ENCODE measurements around the gene PGLYRP3.

PGLYRP3 gene

DNA sequence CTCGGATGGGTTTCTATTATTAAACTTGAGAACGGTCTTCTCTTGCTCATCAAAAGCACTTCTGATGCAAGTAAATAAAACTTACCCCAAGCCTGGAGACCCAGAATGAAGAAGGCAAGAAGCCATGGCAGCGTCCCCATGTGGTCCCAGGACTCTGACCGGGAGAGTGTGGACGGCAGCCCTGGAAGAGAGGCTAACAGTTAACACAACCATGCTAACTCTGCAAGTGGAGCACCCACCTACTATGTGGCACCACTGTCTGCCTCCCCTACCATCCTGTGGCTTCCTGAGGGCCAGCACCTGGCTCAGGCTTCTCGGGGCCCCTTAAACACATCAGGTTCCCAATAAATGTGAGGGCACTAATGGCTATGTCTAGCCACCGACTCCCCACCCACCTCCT, 2.2 kb downstream of the PGLYRP3 start:
- no peak for DNase-seq

DNA sequence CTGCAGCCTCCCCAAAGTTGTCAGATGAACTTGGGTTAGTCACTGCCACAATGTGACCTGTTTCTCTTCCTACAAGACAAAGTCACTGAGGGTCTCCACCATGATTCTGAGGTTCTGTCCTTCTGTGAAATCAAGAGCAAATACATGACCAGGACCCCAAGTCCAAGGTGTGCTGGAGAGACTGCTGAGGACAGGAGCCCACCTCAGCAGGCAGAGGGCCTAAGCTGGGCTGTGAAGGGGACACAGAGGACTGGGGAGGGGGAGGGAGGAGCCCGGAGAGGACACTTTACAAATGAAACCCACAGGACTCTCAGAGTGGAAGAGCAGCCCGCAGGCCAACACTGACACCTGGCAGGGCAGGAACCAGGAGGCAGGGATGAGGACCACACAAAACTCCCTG, 3.3 kb downstream of the PGLYRP3 start:
- DNase-seq = no peak

DNA sequence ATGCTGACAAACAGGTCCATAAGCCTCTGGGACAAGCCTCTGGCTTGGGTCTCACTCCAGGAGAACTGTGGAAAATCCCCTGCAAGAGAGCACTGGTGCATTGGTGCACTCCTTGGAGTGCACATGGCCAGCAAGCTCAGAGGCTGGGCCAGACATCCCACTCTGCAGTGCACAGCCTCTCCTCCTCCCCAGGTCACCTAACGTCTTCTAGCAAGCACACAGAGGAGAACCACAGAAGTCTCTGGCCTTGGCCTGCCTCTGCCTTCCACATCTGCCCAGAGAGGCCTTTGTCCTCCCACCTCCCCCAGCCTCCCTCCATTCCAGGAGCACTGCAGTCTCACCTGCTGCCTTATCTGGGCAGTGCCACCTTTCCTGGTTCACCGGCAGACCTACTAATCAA, 4.2 kb downstream of the PGLYRP3 start:
- no peak for DNase-seq

DNA sequence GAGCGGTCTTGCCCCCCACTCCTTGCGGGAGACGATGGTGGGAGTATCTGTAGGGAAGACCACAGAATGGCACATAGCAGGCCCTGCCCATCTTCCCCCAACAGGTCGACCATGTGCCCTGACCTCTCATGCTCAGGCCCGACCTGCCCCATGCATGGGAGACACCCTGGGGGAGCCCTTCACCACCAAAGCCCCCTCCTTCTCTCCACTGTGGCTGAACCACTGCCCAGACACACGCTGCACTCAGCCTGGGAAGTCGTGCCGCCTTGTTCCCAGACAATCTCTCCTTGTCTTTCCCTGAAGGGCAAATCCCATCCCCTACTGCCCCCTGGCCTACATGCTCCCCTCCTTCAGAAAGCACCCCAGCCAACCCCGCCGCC, 5.5 kb downstream of the PGLYRP3 start:
- DNase-seq = no peak

DNA sequence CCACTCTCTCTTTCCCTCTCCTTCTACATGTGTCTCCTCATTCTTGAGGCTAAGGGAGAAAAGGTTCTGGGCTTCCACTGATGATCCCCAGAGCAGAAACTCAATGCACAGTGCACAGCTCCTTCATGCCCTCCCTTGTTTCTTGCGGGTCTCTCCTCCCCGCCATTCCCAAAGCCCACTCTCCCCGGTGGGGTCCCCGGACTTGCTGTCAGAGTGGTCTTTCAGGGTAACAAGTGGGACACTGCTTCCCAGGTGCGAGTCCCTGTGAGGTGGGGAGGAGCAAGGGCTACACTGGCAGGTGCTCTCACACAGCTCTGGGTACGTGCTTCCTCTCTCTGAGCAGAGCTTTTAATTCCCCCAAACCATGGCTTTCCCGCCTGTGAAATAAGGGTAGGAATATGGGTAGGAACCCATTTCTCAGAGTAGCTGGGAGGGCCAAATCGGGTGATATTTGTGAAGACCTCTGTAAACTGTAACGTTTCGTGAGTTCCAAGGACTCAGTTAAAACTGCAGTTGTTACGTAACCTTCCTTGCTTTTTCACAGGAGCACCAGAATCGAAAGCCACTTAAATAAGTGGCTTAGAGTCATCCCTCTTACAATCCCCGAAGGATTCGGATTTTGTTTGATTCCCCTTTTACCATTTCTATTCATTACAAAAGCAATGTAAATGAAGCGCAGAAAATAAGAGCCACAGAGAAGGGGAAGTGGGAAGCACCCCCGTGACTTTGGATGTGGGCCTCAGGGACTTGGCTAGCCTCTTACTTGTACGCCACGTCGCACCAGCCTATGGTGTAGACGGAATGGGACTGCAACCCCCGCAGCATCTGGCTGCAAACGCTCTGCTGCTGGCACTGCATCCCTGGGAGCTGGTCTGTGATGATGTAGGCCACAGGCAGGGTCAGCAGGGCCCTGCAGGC, 6.2 kb downstream of the PGLYRP3 start:
- DNase-seq = no peak

DNA sequence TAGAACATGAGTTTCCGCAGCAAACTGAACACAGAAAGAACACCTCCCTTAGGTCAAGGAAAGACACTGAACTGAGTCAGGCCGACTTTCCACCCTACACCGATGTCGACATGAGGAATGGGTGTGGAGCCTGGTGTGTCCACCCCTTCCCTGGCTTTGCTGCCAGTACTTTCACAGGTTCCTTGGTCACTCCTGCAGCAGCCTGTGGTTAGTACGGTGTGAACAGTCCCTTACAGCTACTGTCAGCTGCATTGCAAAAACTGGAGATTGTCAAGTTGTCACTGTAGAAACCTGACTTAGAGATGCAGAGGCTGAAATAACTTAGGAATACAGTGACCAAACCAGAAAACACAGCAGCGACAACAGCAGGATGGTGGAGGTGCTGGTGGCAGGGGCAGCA, 7.1 kb downstream of the PGLYRP3 start:
- DNase-seq = no peak

DNA sequence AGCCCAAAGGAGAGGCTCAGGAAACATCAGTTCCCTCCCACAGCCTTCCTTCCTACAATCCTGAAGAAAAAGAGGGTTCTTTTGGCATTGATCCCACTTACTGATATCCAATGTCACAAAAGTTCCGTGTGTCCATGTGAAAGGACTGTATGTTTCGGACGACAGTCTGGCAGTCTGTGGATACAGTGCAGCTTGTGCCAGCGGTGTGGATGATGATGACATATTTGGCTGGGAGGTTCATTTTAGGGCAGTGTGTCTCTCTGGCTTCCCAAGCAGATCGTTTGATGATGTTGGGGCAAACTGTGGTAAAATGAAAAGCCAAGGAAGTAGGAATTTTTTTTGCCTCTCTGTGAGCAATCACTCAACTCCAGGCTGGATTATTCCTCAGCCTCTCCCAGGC, 10.4 kb downstream of the PGLYRP3 start:
- no peak for DNase-seq

DNA sequence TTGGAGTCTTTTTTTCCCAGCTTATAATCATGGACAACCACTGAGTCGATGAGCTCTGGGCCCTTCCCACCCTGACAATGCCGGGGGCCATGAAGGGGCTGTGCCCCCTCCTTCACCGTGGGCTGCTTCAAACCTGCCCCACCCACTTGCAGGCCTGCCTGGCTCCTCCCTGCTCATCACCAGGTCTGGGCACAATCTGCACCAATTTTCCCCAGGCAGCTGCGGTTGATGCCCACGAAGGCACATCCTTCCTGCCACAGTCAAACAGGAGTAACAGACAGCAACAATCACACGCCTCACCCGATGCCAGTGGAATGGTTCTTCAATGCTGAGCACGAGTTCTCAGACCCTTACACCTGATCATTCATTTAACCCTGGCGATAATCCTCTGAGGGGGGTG, 18.9 kb downstream of the PGLYRP3 start:
- DNase-seq = no peak

DNA sequence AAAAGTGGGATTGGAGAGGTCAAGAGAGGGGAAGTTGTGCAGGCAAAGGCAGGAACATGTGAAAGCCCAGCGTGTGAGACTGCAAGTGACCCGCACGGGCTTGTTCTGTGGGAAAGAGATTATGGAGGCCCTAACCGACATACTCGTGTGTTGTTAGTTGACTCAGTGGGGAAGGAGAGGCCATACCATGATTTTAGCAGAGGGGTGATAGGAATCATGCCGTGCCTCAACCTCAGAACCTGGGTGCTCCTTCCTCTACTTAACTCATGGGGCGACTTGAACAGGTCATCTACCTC, 19.3 kb downstream of the PGLYRP3 start:
- no peak for DNase-seq

DNA sequence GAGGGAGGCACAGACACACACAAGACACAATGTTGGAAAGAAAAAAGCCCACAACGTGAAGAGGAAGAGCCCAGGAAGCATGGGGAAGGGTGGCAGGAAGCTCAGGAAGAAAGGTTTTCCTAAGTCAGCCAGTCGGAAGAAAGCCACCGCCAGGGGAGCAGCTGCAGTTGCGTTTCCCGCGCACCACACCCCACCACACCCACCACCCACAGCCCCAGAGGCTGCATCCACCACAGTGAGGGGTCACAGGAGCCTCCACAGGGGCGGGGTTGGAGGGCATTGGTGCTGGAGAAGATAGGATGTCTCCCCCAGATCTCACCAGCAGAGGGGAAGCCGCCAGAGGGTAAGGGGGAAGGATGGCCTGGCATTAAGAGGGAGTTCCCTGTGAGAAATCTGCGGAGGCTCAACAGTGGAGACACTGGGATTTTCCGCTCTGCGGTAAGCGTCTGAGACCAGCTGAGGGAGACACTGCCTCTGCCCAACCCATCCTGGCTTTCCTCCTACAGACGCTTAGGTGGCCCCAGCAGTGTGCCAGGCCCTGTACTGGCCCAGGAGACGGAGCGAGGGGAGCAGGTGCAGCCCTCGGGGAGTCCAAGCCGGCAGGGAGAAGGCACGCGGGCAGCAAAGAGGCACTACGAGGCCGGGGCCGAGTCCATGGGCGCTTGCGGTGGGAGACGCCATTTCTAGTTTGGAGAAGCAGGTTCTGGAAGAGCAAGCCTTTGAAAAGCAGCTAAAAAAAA, 19.8 kb downstream of the PGLYRP3 start:
- DNase-seq = no peak

DNA sequence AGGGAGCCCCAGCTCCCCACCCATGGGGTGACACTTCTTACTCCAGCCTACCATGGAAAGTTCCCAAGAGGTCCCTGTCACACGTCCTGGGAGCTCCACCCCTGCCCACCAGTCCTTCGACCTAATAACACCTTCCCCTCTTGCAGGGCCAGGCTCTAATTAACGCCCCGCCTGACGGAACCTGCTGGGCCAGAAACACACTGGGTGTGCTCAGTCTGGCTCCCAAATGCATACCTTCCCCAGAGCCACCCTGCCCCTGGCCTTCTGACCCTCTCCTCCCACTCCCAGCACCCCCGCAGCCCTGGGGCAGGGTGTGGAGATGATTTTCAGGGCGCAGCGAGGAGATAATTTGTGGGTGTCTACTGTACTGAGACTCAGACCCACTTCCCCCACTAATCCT, 20.6 kb downstream of the PGLYRP3 start:
- no peak for DNase-seq

DNA sequence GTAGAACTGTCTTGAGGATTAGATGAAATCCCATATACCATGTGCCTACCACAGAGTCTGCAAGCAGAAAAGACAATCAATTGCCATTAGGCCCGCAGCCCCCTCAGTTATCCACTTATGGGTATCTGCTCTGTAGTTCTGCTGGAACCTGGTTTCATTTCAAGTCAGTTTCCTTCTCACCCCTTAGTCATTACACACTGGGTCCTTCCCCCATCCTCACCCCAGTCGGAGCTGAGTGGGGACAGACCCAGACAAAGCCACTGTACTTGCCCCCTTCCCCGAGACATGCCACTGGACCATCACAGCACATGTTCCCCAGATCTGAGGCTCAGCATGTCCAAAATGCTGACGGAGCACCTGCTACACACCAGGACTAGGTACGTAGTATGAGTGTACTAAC, 21.2 kb downstream of the PGLYRP3 start:
- DNase-seq = no peak

DNA sequence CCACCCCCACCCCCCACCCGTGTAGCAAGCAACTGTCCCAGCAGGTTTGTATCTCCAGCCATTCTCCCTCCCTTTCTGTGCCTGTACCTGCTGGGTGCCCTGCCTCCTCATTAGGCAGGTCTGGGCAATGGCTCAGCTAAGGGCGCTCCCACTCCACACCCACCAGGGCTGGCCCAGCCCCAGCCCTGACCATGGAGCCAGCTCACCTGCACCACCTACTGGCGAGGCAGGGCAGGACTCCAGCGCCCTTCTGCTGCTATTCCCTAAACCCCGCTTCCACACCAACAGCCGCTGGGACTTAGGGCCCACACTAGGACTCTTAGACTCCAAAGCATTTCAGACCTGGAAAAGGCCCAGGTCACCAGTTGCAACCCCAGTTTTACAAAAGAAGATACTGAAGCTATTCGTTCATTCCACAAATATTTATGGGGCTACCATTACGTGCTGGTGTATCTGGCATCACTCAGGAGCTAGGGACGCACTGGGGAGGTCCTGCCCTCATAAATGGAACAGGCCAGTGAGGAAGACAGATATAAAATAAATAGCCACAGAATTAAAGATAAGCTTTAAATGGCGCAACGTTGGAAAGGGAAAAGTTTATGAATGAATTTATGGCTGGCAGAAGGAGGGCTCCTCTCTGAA, 24.0 kb downstream of the PGLYRP3 start:
- DNase-seq = no peak

DNA sequence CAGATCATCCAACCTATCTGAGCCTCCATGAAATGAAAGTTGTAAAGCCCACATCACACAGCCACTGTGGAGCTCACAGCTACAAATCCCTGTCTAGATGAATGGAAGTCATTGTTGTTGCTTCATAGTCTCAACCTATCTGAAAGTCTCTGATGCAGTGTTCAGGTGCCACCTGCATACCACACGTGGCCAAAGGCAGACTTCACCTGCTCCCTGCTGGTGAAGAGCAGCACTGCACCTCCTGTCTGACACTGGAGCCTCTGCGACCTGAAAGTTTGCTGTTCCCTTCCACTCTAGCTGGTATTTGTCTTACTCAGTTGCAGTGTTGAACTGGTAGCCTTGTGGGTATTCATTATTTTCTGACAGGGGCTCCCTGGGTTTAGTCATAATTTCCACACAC, 34.9 kb downstream of the PGLYRP3 start:
- no peak for DNase-seq

DNA sequence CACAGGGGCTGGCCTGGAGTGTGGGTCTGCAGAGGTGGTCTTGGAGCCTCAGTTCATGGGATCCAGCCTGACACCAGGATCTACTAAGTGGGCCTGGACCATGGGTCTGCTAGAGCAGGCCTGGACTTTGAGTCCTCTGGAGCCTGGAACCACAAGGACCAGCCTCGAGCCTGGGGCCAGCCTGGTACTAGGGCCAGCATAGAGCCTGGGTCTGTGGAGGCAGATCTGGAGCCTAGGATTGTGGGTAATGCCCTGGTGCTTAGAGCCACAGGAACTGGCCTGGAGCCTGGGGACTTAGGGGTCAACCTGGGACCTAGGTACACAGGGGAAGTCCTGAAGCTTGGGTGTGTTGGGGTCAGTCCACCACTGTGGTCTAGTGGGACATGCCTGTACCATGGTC, 40.6 kb downstream of the PGLYRP3 start:
- DNase-seq = no peak

DNA sequence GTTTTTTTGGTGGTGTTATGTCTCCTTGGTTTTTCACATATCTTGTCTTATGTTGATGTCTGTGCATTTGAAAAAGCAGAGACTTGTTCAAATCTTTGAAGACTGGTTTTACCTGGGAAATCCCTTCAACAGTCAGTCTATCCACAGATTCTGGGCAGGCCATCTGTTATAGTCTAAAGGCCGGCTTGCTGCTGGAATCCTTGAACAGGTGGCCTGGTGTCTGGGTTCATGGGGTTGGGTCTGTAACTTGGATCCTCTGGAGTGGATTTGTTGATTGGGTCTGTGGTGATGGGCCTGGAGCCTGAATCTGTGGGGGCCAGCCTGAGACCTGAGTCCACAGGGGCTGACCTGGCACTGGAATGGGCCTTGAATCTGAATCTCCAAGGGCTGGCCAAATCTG, 41.0 kb downstream of the PGLYRP3 start:
- DNase-seq = no peak

DNA sequence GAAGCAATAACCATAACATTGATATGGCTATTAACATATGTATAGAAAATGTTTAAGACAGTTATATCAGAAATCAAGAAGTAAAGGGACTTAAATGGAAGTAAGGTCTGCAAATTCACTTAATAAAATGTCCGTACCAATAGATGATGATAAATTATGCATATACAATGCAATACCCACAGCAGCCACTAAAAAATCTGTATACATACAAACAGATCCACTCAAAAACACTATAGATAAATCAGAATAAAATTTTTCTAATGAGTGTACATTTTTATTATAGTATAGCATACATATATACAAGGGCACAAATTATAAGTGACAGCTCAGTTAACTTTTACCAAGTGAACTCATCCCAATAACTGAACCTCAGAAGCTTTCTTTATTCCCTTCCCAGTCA, 47.3 kb downstream of the PGLYRP3 start:
- DNase-seq = no peak

DNA sequence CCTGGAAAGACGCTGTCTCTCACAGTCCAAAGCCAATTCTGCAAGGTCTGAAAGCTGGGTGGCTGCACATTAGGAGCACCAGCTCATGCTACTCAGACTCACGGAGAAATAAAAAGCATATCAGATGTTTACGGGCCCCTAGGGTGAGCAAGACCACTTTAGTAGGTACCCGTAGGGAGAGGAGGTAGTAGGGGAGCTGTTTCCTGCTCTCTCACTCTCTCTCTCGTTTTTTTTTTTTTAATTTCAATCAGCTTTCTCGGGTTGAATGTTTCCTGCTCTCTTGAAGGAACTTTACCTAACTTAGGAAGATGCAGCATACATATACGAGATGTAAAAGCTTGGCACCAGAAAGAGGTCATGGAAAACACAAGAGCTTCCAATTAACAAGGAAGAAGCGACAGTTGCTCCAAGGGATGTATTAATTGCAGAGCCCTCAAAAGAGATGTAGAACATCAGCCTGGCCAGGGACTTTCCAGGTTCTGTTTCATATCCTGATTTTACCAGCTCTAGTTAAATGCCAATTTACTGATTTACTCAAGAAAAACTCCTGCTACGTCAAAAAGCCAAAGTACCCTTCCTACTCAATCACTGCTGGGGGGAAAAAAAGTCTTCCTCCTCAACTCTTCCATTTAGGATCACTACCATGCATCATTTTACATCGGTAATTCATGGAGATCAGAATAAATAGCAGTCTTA, 50.1 kb downstream of the PGLYRP3 start:
- no peak for DNase-seq

DNA sequence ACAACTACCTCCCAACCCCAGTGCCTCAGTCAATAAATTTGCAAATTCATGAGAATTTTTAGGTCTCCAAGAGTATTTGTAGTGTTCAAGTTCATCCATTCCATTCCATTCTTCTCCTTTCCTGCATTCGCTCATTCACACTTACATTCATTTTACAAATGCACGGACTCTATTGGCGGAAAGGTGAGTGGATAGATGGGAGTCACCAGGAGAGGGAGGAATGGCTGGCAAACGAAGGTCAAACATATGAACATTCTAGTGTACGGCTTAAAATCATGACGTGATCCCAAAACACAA, 50.7 kb downstream of the PGLYRP3 start:
- DNase-seq = no peak

DNA sequence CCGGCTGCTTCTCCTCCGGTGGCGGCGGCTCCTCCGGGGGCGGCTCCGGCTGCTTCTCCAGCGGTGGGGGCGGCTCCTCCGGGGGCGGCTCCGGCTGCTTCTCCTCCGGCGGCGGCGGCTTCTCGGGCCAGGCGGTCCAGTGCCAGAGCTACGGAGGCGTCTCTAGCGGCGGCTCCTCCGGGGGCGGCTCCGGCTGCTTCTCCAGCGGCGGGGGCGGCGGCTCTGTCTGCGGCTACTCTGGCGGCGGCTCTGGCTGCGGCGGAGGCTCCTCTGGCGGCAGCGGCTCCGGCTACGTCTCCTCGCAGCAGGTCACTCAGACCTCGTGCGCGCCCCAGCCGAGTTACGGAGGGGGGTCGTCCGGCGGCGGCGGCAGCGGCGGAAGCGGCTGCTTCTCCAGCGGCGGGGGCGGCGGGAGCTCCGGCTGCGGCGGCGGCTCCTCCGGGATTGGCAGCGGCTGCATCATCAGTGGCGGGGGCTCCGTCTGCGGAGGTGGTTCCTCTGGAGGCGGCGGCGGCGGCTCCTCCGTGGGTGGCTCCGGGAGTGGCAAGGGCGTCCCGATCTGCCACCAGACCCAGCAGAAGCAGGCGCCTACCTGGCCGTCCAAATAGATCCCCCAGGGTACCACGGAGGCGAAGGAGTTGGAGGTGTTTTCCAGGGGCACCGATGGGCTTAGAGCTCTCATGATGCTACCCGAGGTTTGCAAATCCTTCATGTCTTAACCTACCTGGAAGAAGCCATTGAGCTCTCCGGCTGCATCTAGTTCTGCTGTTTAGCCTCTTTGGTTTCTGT, 51.3 kb downstream of the PGLYRP3 start:
- DNase-seq = no peak

DNA sequence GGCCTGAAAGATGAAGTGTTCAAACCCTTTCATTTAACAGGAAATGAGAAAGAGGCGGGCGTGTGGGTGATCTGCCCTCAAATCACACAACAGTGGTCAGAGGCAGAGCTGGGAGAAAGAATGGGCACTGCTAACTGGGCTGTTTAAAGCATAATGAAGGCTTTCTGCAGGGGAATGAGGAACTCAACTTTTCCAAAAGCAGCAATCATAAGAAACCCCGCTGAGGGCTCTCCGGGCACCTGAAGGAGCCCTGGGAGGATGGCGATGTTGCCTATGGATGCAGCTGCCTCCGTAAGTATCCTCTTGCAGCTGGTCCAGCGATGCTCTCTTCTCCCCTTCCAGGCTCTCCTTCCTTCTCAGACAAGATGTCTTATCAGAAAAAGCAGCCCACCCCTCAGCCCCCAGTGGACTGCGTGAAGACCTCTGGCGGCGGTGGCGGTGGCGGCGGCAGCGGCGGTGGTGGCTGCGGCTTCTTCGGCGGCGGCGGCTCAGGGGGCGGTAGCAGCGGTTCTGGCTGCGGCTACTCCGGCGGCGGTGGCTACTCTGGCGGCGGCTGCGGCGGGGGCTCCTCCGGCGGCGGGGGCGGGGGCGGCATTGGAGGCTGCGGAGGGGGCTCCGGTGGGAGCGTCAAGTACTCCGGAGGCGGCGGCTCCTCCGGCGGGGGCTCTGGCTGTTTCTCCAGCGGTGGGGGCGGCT, 52.0 kb downstream of the PGLYRP3 start:
- DNase-seq = no peak

DNA sequence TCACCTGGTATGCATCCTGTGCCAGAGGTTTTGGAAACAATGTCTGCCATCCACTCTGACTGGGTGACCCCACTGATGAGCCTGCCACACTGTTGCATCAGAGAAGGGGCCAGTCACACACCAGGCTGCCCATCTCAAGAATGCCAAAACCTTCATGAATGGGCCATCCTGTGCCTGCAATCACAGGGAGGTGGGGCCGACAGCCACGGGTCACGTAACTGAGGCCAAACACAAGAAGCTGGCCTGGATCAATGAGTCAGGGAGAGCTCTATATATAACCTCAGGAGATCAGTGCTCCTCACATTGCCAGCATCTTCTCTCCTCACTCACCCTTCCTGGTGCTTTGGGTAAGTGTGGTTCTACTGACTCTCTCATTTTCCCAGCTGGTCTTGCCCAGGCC, 53.4 kb downstream of the PGLYRP3 start, which contains the start of gene LORICRIN:
TSS of gene LORICRIN (plus strand) at position 301 of the 400 bp plus-strand sequence. CDS start 1,263 bp downstream, outside the sequence.
- DNase-seq = no peak
